ENCODE results near the gene HOXB6.

HOXB6 gene

GRCh38 chr17:48593840-48594537, 10.8 kb downstream of the HOXB6 start:
- ChIA-PET POLR2A (no interaction called here), CTCF (interaction anchor here (0.7 to 4.3 kb wide), 17 partner anchors 19 to 376 kb away, joined by 3 to 31 read pairs (median 7); no protein-coding TSS in a partner anchor)
- Histone ChIP-seq H3K9me3 (ENCODE audit: control extremely low read depth in 1 of 5, control insufficient read depth in 4 of 5, insufficient read depth in 2 of 5, low read depth in 1 of 5, low read length in 4 of 5) (no peaks in the 10 kb centered on the region), H3K27ac (ENCODE audit: insufficient read depth in 1 of 2, low read depth in 1 of 2, low read length in 2 of 2, poor library complexity in 1 of 2, severe bottlenecking in 2 of 2) (no peak overlapping the region), H3K4me3 (ENCODE audit: control insufficient read depth in 1 of 7, extremely low read depth in 1 of 7, insufficient read depth in 4 of 7, low read depth in 2 of 7, low read length in 6 of 7) (peak overlapping the region in 6 of 7 experiments; percentile 43 to 97 (median 74)), H3K36me3 (ENCODE audit: control insufficient read depth in 4 of 4, insufficient read depth in 4 of 4, low read length in 3 of 4) (peaks cover 0 to 3% (median 0%) of the 10 kb centered on the region in 4 experiments), H3K27me3 (replicated peaks in 2 of 5; ENCODE audit: control insufficient read depth in 4 of 5, insufficient read depth in 5 of 5, low read length in 4 of 5) (peaks cover 0 to 32% (median 4%) of the 10 kb centered on the region in 5 experiments), H3K4me1 (ENCODE audit: control extremely low read depth in 1 of 4, control insufficient read depth in 4 of 4, insufficient read depth in 4 of 4, low read length in 3 of 4) (peaks cover 4 to 83% (median 61%) of the 10 kb centered on the region in 4 experiments)
- DNase-seq: peak; percentile 82 to 86 (median 86)
- whole genome bisulfite sequencing (ENCODE audit: insufficient coverage): 19% methylated on average over 32 of the region's 37 CpGs

DNA sequence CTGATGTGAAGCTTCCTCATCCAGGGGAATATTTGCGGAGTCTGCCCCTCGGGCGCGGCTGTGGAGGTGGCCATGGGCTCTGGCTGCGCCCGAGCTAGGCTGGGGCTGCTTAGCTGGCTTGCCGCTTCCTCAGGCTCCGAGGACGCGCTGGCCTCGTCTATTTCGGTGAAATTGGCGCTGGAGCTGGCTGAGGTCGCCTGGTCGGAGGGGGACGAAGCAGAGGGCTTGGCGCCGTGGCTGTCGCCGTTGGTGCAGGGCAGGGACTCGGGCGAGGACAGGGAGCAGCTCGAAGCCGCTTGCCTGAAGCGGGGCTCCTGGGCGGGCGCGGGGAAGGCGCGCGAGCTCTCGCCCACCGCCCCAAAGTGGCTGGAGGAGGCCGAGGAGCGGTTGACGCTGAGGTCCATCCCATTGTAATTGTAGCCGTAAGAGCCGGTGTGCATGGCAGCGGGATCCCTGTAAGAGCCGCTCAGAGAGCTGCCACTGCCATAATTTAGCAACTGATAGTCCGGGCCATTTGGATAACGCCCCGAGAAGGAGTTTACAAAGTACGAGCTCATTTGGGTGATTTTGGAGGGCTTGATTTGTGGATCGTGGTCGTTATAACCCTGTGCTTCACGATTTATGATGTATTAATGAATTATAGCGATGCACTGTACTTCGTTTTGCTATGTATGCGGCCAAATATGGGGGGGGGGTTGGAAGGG, 11.5 kb downstream of the HOXB6 start, which contains the start of gene HOXB5:
Gene HOXB5 (minus strand): TSS at position 654 of the 704 bp plus-strand sequence. CDS start 97 bp downstream, at position 557.
- no peaks in the 10 kb centered on the region for H3K9me3 ChIP-seq (ENCODE audit: control extremely low read depth in 1 of 5, control insufficient read depth in 4 of 5, insufficient read depth in 2 of 5, low read depth in 1 of 5, low read length in 4 of 5)
- ChIA-PET CTCF (interaction anchor here (0.6 to 4.3 kb wide), 32 partner anchors 11 to 567 kb away, joined by 3 to 31 read pairs (median 4); partner anchors contain the start of genes HOXB4 and HOXB6), POLR2A (interaction anchor here (0.7 to 1.2 kb wide), 2 partner anchors 37 to 52 kb away, joined by 3 to 4 read pairs; no protein-coding TSS in a partner anchor)
- peaks cover 9 to 83% (median 63%) of the 10 kb centered on the region in 4 experiments for H3K4me1 ChIP-seq (ENCODE audit: control extremely low read depth in 1 of 4, control insufficient read depth in 4 of 4, insufficient read depth in 4 of 4, low read length in 3 of 4)
- peaks cover 0 to 28% (median 2%) of the 10 kb centered on the region in 5 experiments for H3K27me3 ChIP-seq (replicated peaks in 2 of 5; ENCODE audit: control insufficient read depth in 4 of 5, insufficient read depth in 5 of 5, low read length in 4 of 5)
- H3K36me3 ChIP-seq (ENCODE audit: control insufficient read depth in 4 of 4, insufficient read depth in 4 of 4, low read length in 3 of 4): peaks cover 0 to 3% (median 0%) of the 10 kb centered on the region in 4 experiments
- peak within 1 kb of the TSS; percentile 57 to 97 (median 75) for H3K4me3 ChIP-seq (ENCODE audit: control insufficient read depth in 1 of 7, extremely low read depth in 1 of 7, insufficient read depth in 4 of 7, low read depth in 2 of 7, low read length in 6 of 7)
- peak within 1 kb of the TSS in 1 of 2 experiments; percentile 61 for H3K27ac ChIP-seq (ENCODE audit: insufficient read depth in 1 of 2, low read depth in 1 of 2, low read length in 2 of 2, poor library complexity in 1 of 2, severe bottlenecking in 2 of 2)
- peak in 2 of 3 donors; percentile 48 to 63 for DNase-seq
- WGBS (ENCODE audit: insufficient coverage): 0% methylated on average over 43 of the region's 50 CpGs

- Histone ChIP-seq H3K27ac (ENCODE audit: insufficient read depth in 1 of 2, low read depth in 1 of 2, low read length in 2 of 2, poor library complexity in 1 of 2, severe bottlenecking in 2 of 2) (peak overlapping the region in 1 of 2 experiments; percentile 61), H3K4me1 (ENCODE audit: control extremely low read depth in 1 of 4, control insufficient read depth in 4 of 4, insufficient read depth in 4 of 4, low read length in 3 of 4) (peaks cover 10 to 84% (median 64%) of the 10 kb centered on the region in 4 experiments), H3K4me3 (ENCODE audit: control insufficient read depth in 1 of 7, extremely low read depth in 1 of 7, insufficient read depth in 4 of 7, low read depth in 2 of 7, low read length in 6 of 7) (peak overlapping the region; percentile 27 to 97 (median 75)), H3K27me3 (replicated peaks in 2 of 5; ENCODE audit: control insufficient read depth in 4 of 5, insufficient read depth in 5 of 5, low read length in 4 of 5) (peaks cover 0 to 23% (median 0%) of the 10 kb centered on the region in 5 experiments), H3K9me3 (ENCODE audit: control extremely low read depth in 1 of 5, control insufficient read depth in 4 of 5, insufficient read depth in 2 of 5, low read depth in 1 of 5, low read length in 4 of 5) (no peaks in the 10 kb centered on the region), H3K36me3 (ENCODE audit: control insufficient read depth in 4 of 4, insufficient read depth in 4 of 4, low read length in 3 of 4) (peaks cover 0 to 3% (median 0%) of the 10 kb centered on the region in 4 experiments)
- DNase-seq: peak in 1 of 3 donors; percentile 50
- WGBS (ENCODE audit: insufficient coverage): 0% methylated on average over 10 of the region's 14 CpGs
- POLR2A ChIA-PET: interaction anchor here (0.7 to 1.3 kb wide), 4 partner anchors 9 to 201 kb away, joined by 3 to 4 read pairs (median 4); no protein-coding TSS in a partner anchor
- CTCF ChIA-PET: interaction anchor here (0.8 to 4.3 kb wide), 29 partner anchors 12 to 566 kb away, joined by 3 to 31 read pairs (median 5); partner anchors contain the start of genes HOXB4 and HOXB6
Observed at GRCh38 chr17:48592577-48592976, 12.2 kb downstream of the HOXB6 start.

GRCh38 chr17:48592057-48592514, 12.7 kb downstream of the HOXB6 start:
- ChIA-PET CTCF (interaction anchor here (0.9 to 4.3 kb wide), 19 partner anchors 13 to 566 kb away, joined by 3 to 31 read pairs (median 6); partner anchors contain the start of genes HOXB4 and HOXB6), POLR2A (interaction anchor here (0.6 to 1.3 kb wide), 4 partner anchors 8 to 256 kb away, joined by 3 to 4 read pairs (median 4); no protein-coding TSS in a partner anchor)
- H3K9me3 ChIP-seq (ENCODE audit: control extremely low read depth in 1 of 5, control insufficient read depth in 4 of 5, insufficient read depth in 2 of 5, low read depth in 1 of 5, low read length in 4 of 5): no peaks in the 10 kb centered on the region
- H3K27me3 ChIP-seq (replicated peaks in 2 of 5; ENCODE audit: control insufficient read depth in 4 of 5, insufficient read depth in 5 of 5, low read length in 4 of 5): peaks cover 0 to 19% (median 0%) of the 10 kb centered on the region in 5 experiments
- H3K36me3 ChIP-seq (ENCODE audit: control insufficient read depth in 4 of 4, insufficient read depth in 4 of 4, low read length in 3 of 4): peaks cover 0 to 3% (median 0%) of the 10 kb centered on the region in 4 experiments
- H3K4me3 ChIP-seq (ENCODE audit: control insufficient read depth in 1 of 7, extremely low read depth in 1 of 7, insufficient read depth in 4 of 7, low read depth in 2 of 7, low read length in 6 of 7): peak overlapping the region in 6 of 7 experiments; percentile 4 to 97 (median 76)
- WGBS (ENCODE audit: insufficient coverage): 1% methylated on average over 26 of the region's 33 CpGs
- DNase-seq: peak in 1 of 3 donors; percentile 55
- H3K27ac ChIP-seq (ENCODE audit: insufficient read depth in 1 of 2, low read depth in 1 of 2, low read length in 2 of 2, poor library complexity in 1 of 2, severe bottlenecking in 2 of 2): no peak overlapping the region
- H3K4me1 ChIP-seq (ENCODE audit: control extremely low read depth in 1 of 4, control insufficient read depth in 4 of 4, insufficient read depth in 4 of 4, low read length in 3 of 4): peaks cover 13 to 84% (median 64%) of the 10 kb centered on the region in 4 experiments

GRCh38 chr17:48591255-48592056, 13.3 kb downstream of the HOXB6 start:
- WGBS (ENCODE audit: insufficient coverage): 39% methylated on average over 5 of the region's 10 CpGs
- H3K4me1 ChIP-seq (ENCODE audit: control extremely low read depth in 1 of 4, control insufficient read depth in 4 of 4, insufficient read depth in 4 of 4, low read length in 3 of 4): peaks cover 13 to 84% (median 65%) of the 10 kb centered on the region in 4 experiments
- H3K9me3 ChIP-seq (ENCODE audit: control extremely low read depth in 1 of 5, control insufficient read depth in 4 of 5, insufficient read depth in 2 of 5, low read depth in 1 of 5, low read length in 4 of 5): no peaks in the 10 kb centered on the region
- ChIA-PET POLR2A (interaction anchor here (0.6 to 1.3 kb wide), 3 partner anchors 200 to 255 kb away, joined by 3 to 4 read pairs (median 3); no protein-coding TSS in a partner anchor), CTCF (interaction anchor here (0.8 to 4.3 kb wide), 12 partner anchors 27 to 565 kb away, joined by 3 to 31 read pairs (median 6); no protein-coding TSS in a partner anchor)
- H3K36me3 ChIP-seq (ENCODE audit: control insufficient read depth in 4 of 4, insufficient read depth in 4 of 4, low read length in 3 of 4): peaks cover 0 to 3% (median 0%) of the 10 kb centered on the region in 4 experiments
- peak overlapping the region in 4 of 7 experiments; percentile 75 to 97 (median 83) for H3K4me3 ChIP-seq (ENCODE audit: control insufficient read depth in 1 of 7, extremely low read depth in 1 of 7, insufficient read depth in 4 of 7, low read depth in 2 of 7, low read length in 6 of 7)
- DNase-seq: peak in 1 of 3 donors; percentile 49
- peak overlapping the region; percentile 80 to 87 for H3K27ac ChIP-seq (ENCODE audit: insufficient read depth in 1 of 2, low read depth in 1 of 2, low read length in 2 of 2, poor library complexity in 1 of 2, severe bottlenecking in 2 of 2)
- H3K27me3 ChIP-seq (replicated peaks in 2 of 5; ENCODE audit: control insufficient read depth in 4 of 5, insufficient read depth in 5 of 5, low read length in 4 of 5): peaks cover 0 to 14% (median 0%) of the 10 kb centered on the region in 5 experiments

All from common myeloid progenitor, CD34-positive (primary cell).